Fibroblast of the aortic adventitia (primary cell): Measurements from ENCODE around the gene APBA2. TPM values are rescaled to one million over a fixed set of nuclear protein-coding genes. Genes with fewer than 3 reads are reported as not detected.

ENCODE experiments used
- DNase-seq: peaks from one replicate; pipeline ENCODE4 v3.0.0-alpha.2; 2010; ENCODE audit warnings: low read depth
- H3K4me3 ChIP-seq: 2 replicates; pipeline ENCODE4 v1.5.1; 2011; ENCODE audit warnings: low read depth, mild to moderate bottlenecking, control low read depth, low read length, moderate library complexity
- CTCF ChIP-seq: IDR thresholded peaks from 2 replicates; pipeline ENCODE4 v1.5.1; 2011; ENCODE audit warnings: mild to moderate bottlenecking, low read length, control low read depth, inconsistent platforms; ENCODE audit not compliant: insufficient read depth
- total RNA-seq: library from RNA; depleted of rRNA; stranded (reverse); fragments of >200 nt; gene quantifications from 2 replicates; pipeline ENCODE4 v1.2.3, GENCODE V29; 2012; ENCODE audit warnings: low replicate concordance

Gene APBA2
- total RNA-seq, 1 donor, result 1.8 TPM

- no peak overlapping the region for H3K4me3 ChIP-seq
- DNase-seq, result no peak
- no peak for TF ChIP-seq CTCF
These were observed 5.1 kb downstream of the APBA2 start for GRCh38 chr15:28890711-28891495.

- DNase-seq, result no peak
These were observed 5.8 kb downstream of the APBA2 start for GRCh38 chr15:28891588-28891987.

GRCh38 chr15:28892789-28893610 lies 7.2 kb downstream of the APBA2 start:
- DNase-seq, result no peak
- no peak overlapping the region for H3K4me3 ChIP-seq
- TF ChIP-seq CTCF, result no peak

More at GRCh38 chr15:28891588-28891987, 5.8 kb downstream of the APBA2 start:
- no peak overlapping the region for H3K4me3 ChIP-seq
- no peak for TF ChIP-seq CTCF

GRCh38 chr15:28894631-28895030 lies 8.9 kb downstream of the APBA2 start:
- DNase-seq, result no peak
- no peak overlapping the region for H3K4me3 ChIP-seq
- no peak for TF ChIP-seq CTCF

DNA sequence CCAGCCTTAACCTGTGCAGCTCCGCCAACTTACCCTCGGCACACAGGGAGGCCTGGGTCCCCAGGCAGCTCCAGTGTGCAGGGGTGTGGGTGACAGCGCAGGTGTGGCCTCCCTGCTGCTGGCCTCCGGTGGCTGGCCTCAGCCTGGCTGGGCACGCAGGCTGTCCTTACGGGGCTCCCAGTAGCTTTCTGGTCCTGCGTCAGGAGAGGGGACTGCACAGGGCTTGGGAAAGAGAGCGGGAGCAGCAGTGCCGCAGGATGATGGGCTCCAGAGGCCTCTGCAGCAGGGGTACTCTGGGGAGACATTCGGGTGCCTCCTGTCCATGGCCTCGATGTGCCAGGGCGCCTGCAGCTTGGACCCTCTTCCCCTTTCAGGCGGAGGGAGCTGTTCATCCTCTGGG lies 9.4 kb downstream of the APBA2 start:
- H3K4me3 ChIP-seq, result no peak overlapping the region
- DNase-seq, result no peak
- no peak for TF ChIP-seq CTCF

- DNase-seq, result no peak
- no peak for TF ChIP-seq CTCF
- no peak overlapping the region for H3K4me3 ChIP-seq
These were observed 9.8 kb downstream of the APBA2 start for GRCh38 chr15:28895566-28895965.
